SK-N-SH (cell line): ENCODE measurements around the gene REV1.

Experiments
- CHD2 ChIP-seq: fragments of 150-350 bp; IDR thresholded peaks from 2 replicates; pipeline ENCODE4 v1.6.1; 2018; ENCODE audit warnings: low read length; ENCODE audit not compliant: partially characterized antibody
- CTCF ChIP-seq: fragments of 200-600 bp; sonication (generic); IDR thresholded peaks from 2 replicates; pipeline ENCODE4 v1.6.1; 2017; ENCODE audit warnings: antibody characterized with exemption, mild to moderate bottlenecking, moderate library complexity
- EZH2phosphoT487 ChIP-seq: fragments of 200-600 bp; sonication (generic); IDR thresholded peaks from 2 replicates; pipeline ENCODE4 v1.6.1; 2017; ENCODE audit warnings: low read depth, mixed run types, mild to moderate bottlenecking, antibody characterized with exemption, moderate library complexity, borderline replicate concordance
- IRF3 ChIP-seq: fragments of 150-350 bp; IDR thresholded peaks from 2 replicates; pipeline ENCODE4 v1.6.1; 2016; ENCODE audit warnings: mild to moderate bottlenecking, low read depth, low read length
- MEF2A ChIP-seq: IDR thresholded peaks from 2 replicates; pipeline ENCODE4 v1.4.0; 2012; ENCODE audit warnings: low read depth, borderline replicate concordance
- NFIC ChIP-seq: IDR thresholded peaks from 2 replicates; pipeline ENCODE4 v1.4.0; 2012; ENCODE audit warnings: borderline replicate concordance
- POLR2AphosphoS5 ChIP-seq: IDR thresholded peaks from 2 replicates; pipeline ENCODE4 v1.6.1; 2012; ENCODE audit warnings: low read depth, low read length
- SMC3 ChIP-seq: IDR thresholded peaks from 2 replicates; pipeline ENCODE4 v1.6.1; 2012; ENCODE audit warnings: low read depth, low read length, improper control_type of control experiment
- TAF1 ChIP-seq: IDR thresholded peaks from 2 replicates; pipeline ENCODE4 v1.6.1; 2012; ENCODE audit warnings: low read depth, mild to moderate bottlenecking, low read length, moderate library complexity, borderline replicate concordance
- USF1 ChIP-seq: IDR thresholded peaks from 2 replicates; pipeline ENCODE4 v1.4.0; 2012; ENCODE audit warnings: low read depth, borderline replicate concordance
- YY1 ChIP-seq: IDR thresholded peaks from 2 replicates; pipeline ENCODE4 v1.4.0; 2012; ENCODE audit warnings: low read depth, mild to moderate bottlenecking

- TF ChIP-seq YY1 = no peak
- no peak for TF ChIP-seq TAF1
- TF ChIP-seq USF1 = no peak
- TF ChIP-seq CTCF = no peak
- TF ChIP-seq SMC3 = no peak
- no peak for TF ChIP-seq NFIC
- no peak for TF ChIP-seq POLR2AphosphoS5
- no peak for TF ChIP-seq MEF2A
- TF ChIP-seq CHD2 = no peak
- no peak for TF ChIP-seq EZH2phosphoT487
- no peak for TF ChIP-seq IRF3
Observed at GRCh38 chr2:99484205-99484604, 5.6 kb downstream of the REV1 start.
